ENCODE measurements around the gene TRPM2. TPM values are rescaled to one million over a fixed set of nuclear protein-coding genes. Genes with fewer than 3 reads are reported as not detected.

The TRPM2 gene
- total and polyA plus RNA-seq, 2 of the 8 experiments (the other 6 are each of a cell fraction or from before 2014, with no cell fraction given) = 0.27 to 0.28 TPM

GRCh38 chr21:44475266-44475845 lies 121.9 kb downstream of the TRPM2 start:
- H3K14ac ChIP-seq (ENCODE audit: insufficient read length) = no peak overlapping the region
- H4K91ac ChIP-seq (replicated peaks; ENCODE audit: insufficient read length, low read length) = no peak overlapping the region
- CTCF ChIA-PET (ENCODE audit: partially characterized antibody) = interaction anchor here (0.6 to 1.8 kb wide), 2 partner anchors 8 to 183 kb away, joined by 3 to 5 read pairs; no protein-coding TSS in a partner anchor
- no peaks in the 10 kb centered on the region for H3K9me3 ChIP-seq (ENCODE audit: insufficient read depth in 2 of 2, low read depth in 1 of 2, low read length in 1 of 2)
- DNase-seq (ENCODE audit: low read depth in 1 of 2, low spot score in 2 of 2) (no peak), FAIRE-seq (no peak)
- H3K36me3 ChIP-seq (ENCODE audit: control insufficient read depth in 2 of 4, insufficient read depth in 4 of 4, low read length in 3 of 4) = no peaks in the 10 kb centered on the region
- no peak overlapping the region for H2AFZ ChIP-seq (ENCODE audit: low read length)
- H3K56ac ChIP-seq (replicated peaks; ENCODE audit: insufficient read length, low read depth, low read length) = no peak overlapping the region
- no peak overlapping the region for H3K4ac ChIP-seq (replicated peaks; ENCODE audit: insufficient read length, low read depth, low read length)
- no peak overlapping the region for H2AK5ac ChIP-seq (ENCODE audit: low read depth, low read length)
- no peaks in the 10 kb centered on the region for H3K79me2 ChIP-seq (ENCODE audit: control insufficient read depth in 1 of 2, insufficient read depth in 2 of 2, low read length in 2 of 2)
- POLR2A ChIA-PET (ENCODE audit: partially characterized antibody) = interaction anchor here (0.6 kb wide), 1 partner anchor 169 kb away, joined by 6 read pairs; no protein-coding TSS in a partner anchor
- H3K27ac ChIP-seq (ENCODE audit: low read depth, low read length) = no peak overlapping the region
- no peak overlapping the region for H4K8ac ChIP-seq (ENCODE audit: extremely low read depth, insufficient read depth, low read length)
- no peaks in the 10 kb centered on the region for H3K27me3 ChIP-seq (replicated peaks in 1 of 4; ENCODE audit: control insufficient read depth in 3 of 4, extremely low read depth in 1 of 4, insufficient read depth in 3 of 4, low read length in 3 of 4)
- peaks cover 0 to 2% of the 10 kb centered on the region in 2 experiments for H4K20me1 ChIP-seq (replicated peaks in 1 of 2; ENCODE audit: control insufficient read depth in 1 of 2, insufficient read depth in 2 of 2, low read length in 2 of 2)
- no peak overlapping the region for H3K23ac ChIP-seq (ENCODE audit: insufficient read length)
- no peaks in the 10 kb centered on the region for H3K4me1 ChIP-seq (replicated peaks in 1 of 4; ENCODE audit: control insufficient read depth in 3 of 4, insufficient read depth in 4 of 4, low read length in 3 of 4)
- H3K23me2 ChIP-seq (ENCODE audit: low read depth, low read length) = no peaks in the 10 kb centered on the region
- no peaks in the 10 kb centered on the region for H3K79me1 ChIP-seq (ENCODE audit: low read depth, low read length)
- H3K4me3 ChIP-seq (ENCODE audit: extremely low read depth in 1 of 4, insufficient read depth in 2 of 4, low read depth in 3 of 4, low read length in 4 of 4) = no peak overlapping the region
- H3K4me2 ChIP-seq (ENCODE audit: insufficient read depth in 1 of 2, low read depth in 2 of 2, low read length in 2 of 2) = no peak overlapping the region
- 89% methylated on average over 17 of the region's 17 CpGs; no CpG with 5 or more reads in 1 of the 2 experiments for WGBS, 2 experiments (ENCODE audit: extremely low coverage in 1 of 2, insufficient coverage in 1 of 2, insufficient read length in 1 of 2, insufficient replicate concordance in 2 of 2, low coverage in 1 of 2, low lambda C conversion rate in 2 of 2, missing lambda C conversion rate in 1 of 2)
- H4K5ac ChIP-seq (ENCODE audit: insufficient read length, low read depth, low read length) = no peak overlapping the region
- no peak overlapping the region for H2BK12ac ChIP-seq (ENCODE audit: low read depth, low read length)
- H2BK5ac ChIP-seq (ENCODE audit: low read depth, low read length) = no peak overlapping the region
- no peak overlapping the region for H3K9ac ChIP-seq (replicated peaks in 1 of 4; ENCODE audit: extremely low read depth in 1 of 4, low read depth in 3 of 4, low read length in 3 of 4)
- no peak overlapping the region for H2BK15ac ChIP-seq (ENCODE audit: low read length)
- H2BK20ac ChIP-seq (ENCODE audit: low read length) = no peak overlapping the region
- TF ChIP-seq HDAC6 (IDR thresholded peaks at IDR 0.05; ENCODE audit: low read depth, low read length) = no peak
- TF ChIP-seq CHD2 (IDR thresholded peaks at IDR 0.05; ENCODE audit: low read length) = no peak
- TF ChIP-seq CTCF (IDR thresholded peaks at IDR 0.05; ENCODE audit: control extremely low read depth in 1 of 3, insufficient read depth in 1 of 3, low read depth in 1 of 3, low read length in 3 of 3) = no peak
- TF ChIP-seq JUND (IDR thresholded peaks at IDR 0.05; ENCODE audit: low read length) = no peak
- TF ChIP-seq POU5F1 (IDR thresholded peaks at IDR 0.05; ENCODE audit: low read depth, low read length) = no peak
- TF ChIP-seq MAX (IDR thresholded peaks at IDR 0.05) = no peak
- no peak for TF ChIP-seq SP2 (IDR thresholded peaks at IDR 0.05; ENCODE audit: low read length)
- no peak for TF ChIP-seq ZNF274 (IDR thresholded peaks at IDR 0.05; ENCODE audit: borderline replicate concordance, extremely low read depth, low read length)
- TF ChIP-seq BRCA1 (IDR thresholded peaks at IDR 0.05; ENCODE audit: low read depth, low read length) = no peak
- TF ChIP-seq SRF (IDR thresholded peaks at IDR 0.05; ENCODE audit: low read depth, low read length) = no peak
- H2BK120ac ChIP-seq (replicated peaks; ENCODE audit: low read depth, low read length) = no peak overlapping the region
- no peak overlapping the region for H3K18ac ChIP-seq (ENCODE audit: extremely low read depth, low read length)

All from H1 (cell line).